Measurements from ENCODE around the gene LMNA.

LMNA gene

GRCh38 chr1:156126630-156127534 is 12.4 kb downstream of the LMNA start:
- Histone ChIP-seq H3K4me3 (ENCODE audit: low read depth in 1 of 5, low read length in 5 of 5) (peak overlapping the region in 4 of 5 donors; percentile 14 to 48 (median 32)), H3K9me3 (ENCODE audit: control insufficient read depth in 5 of 5, low read length in 5 of 5) (no peaks in the 10 kb centered on the region), H3K27ac (ENCODE audit: low read depth, low read length) (peak overlapping the region; percentile 97), H3K4me1 (ENCODE audit: control insufficient read depth in 5 of 5, insufficient read depth in 5 of 5, low read length in 5 of 5) (peaks cover 45 to 88% (median 86%) of the 10 kb centered on the region in 5 donors), H3K9ac (ENCODE audit: low read length in 5 of 5) (peak overlapping the region in 4 of 5 donors; percentile 52 to 90 (median 68)), H3K27me3 (ENCODE audit: control insufficient read depth in 5 of 5, insufficient read depth in 4 of 5, low read length in 5 of 5) (no peaks in the 10 kb centered on the region), H3K36me3 (ENCODE audit: control insufficient read depth in 5 of 5, insufficient read depth in 5 of 5, low read length in 5 of 5) (peaks cover 0 to 51% (median 31%) of the 10 kb centered on the region in 5 donors)

- Histone ChIP-seq H3K27ac (ENCODE audit: low read depth, low read length) (peak overlapping the region; percentile 97), H3K4me3 (ENCODE audit: low read depth in 1 of 5, low read length in 5 of 5) (peak overlapping the region; percentile 23 to 65 (median 53)), H3K4me1 (ENCODE audit: control insufficient read depth in 5 of 5, insufficient read depth in 5 of 5, low read length in 5 of 5) (peaks cover 43 to 74% (median 72%) of the 10 kb centered on the region in 5 donors), H3K27me3 (ENCODE audit: control insufficient read depth in 5 of 5, insufficient read depth in 4 of 5, low read length in 5 of 5) (no peaks in the 10 kb centered on the region), H3K36me3 (ENCODE audit: control insufficient read depth in 5 of 5, insufficient read depth in 5 of 5, low read length in 5 of 5) (peaks cover 0 to 61% (median 37%) of the 10 kb centered on the region in 5 donors), H3K9me3 (ENCODE audit: control insufficient read depth in 5 of 5, low read length in 5 of 5) (no peaks in the 10 kb centered on the region), H3K9ac (ENCODE audit: low read length in 5 of 5) (peak overlapping the region; percentile 30 to 86 (median 53))
These were observed 13.8 kb downstream of the LMNA start for GRCh38 chr1:156128308-156128653.

- Histone ChIP-seq H3K27me3 (ENCODE audit: control insufficient read depth in 5 of 5, insufficient read depth in 4 of 5, low read length in 5 of 5) (no peaks in the 10 kb centered on the region), H3K9me3 (ENCODE audit: control insufficient read depth in 5 of 5, low read length in 5 of 5) (no peaks in the 10 kb centered on the region), H3K4me3 (ENCODE audit: low read depth in 1 of 5, low read length in 5 of 5) (peak overlapping the region; percentile 26 to 65 (median 53)), H3K27ac (ENCODE audit: low read depth, low read length) (peak overlapping the region; percentile 97), H3K9ac (ENCODE audit: low read length in 5 of 5) (peak overlapping the region; percentile 53 to 86 (median 70)), H3K36me3 (ENCODE audit: control insufficient read depth in 5 of 5, insufficient read depth in 5 of 5, low read length in 5 of 5) (peaks cover 0 to 65% (median 42%) of the 10 kb centered on the region in 5 donors), H3K4me1 (ENCODE audit: control insufficient read depth in 5 of 5, insufficient read depth in 5 of 5, low read length in 5 of 5) (peaks cover 42 to 67% (median 66%) of the 10 kb centered on the region in 5 donors)
These were observed 14.4 kb downstream of the LMNA start for GRCh38 chr1:156128654-156129597.

- Histone ChIP-seq H3K9ac (ENCODE audit: low read length in 5 of 5) (peak overlapping the region; percentile 48 to 86 (median 70)), H3K4me1 (ENCODE audit: control insufficient read depth in 5 of 5, insufficient read depth in 5 of 5, low read length in 5 of 5) (peaks cover 35 to 58% (median 56%) of the 10 kb centered on the region in 5 donors)
These were observed 15.4 kb downstream of the LMNA start for GRCh38 chr1:156129687-156130577.

GRCh38 chr1:156130578-156130942 is 16.0 kb downstream of the LMNA start:
- peak overlapping the region; percentile 97 for H3K27ac ChIP-seq (ENCODE audit: low read depth, low read length)
- H3K4me1 ChIP-seq (ENCODE audit: control insufficient read depth in 5 of 5, insufficient read depth in 5 of 5, low read length in 5 of 5) = peaks cover 33 to 51% (median 50%) of the 10 kb centered on the region in 5 donors
- no peaks in the 10 kb centered on the region for H3K27me3 ChIP-seq (ENCODE audit: control insufficient read depth in 5 of 5, insufficient read depth in 4 of 5, low read length in 5 of 5)
- H3K9me3 ChIP-seq (ENCODE audit: control insufficient read depth in 5 of 5, low read length in 5 of 5) = no peaks in the 10 kb centered on the region
- H3K36me3 ChIP-seq (ENCODE audit: control insufficient read depth in 5 of 5, insufficient read depth in 5 of 5, low read length in 5 of 5) = peaks cover 2 to 80% (median 59%) of the 10 kb centered on the region in 5 donors
- peak overlapping the region in 3 of 5 donors; percentile 22 to 86 (median 46) for H3K9ac ChIP-seq (ENCODE audit: low read length in 5 of 5)
- no peak overlapping the region for H3K4me3 ChIP-seq (ENCODE audit: low read depth in 1 of 5, low read length in 5 of 5)

More at GRCh38 chr1:156129687-156130577, 15.4 kb downstream of the LMNA start:
- no peaks in the 10 kb centered on the region for H3K9me3 ChIP-seq (ENCODE audit: control insufficient read depth in 5 of 5, low read length in 5 of 5)
- peak overlapping the region; percentile 97 for H3K27ac ChIP-seq (ENCODE audit: low read depth, low read length)
- peak overlapping the region in 4 of 5 donors; percentile 26 to 65 (median 34) for H3K4me3 ChIP-seq (ENCODE audit: low read depth in 1 of 5, low read length in 5 of 5)
- peaks cover 0 to 74% (median 52%) of the 10 kb centered on the region in 5 donors for H3K36me3 ChIP-seq (ENCODE audit: control insufficient read depth in 5 of 5, insufficient read depth in 5 of 5, low read length in 5 of 5)
- H3K27me3 ChIP-seq (ENCODE audit: control insufficient read depth in 5 of 5, insufficient read depth in 4 of 5, low read length in 5 of 5) = no peaks in the 10 kb centered on the region

GRCh38 chr1:156134716-156135435 is 20.4 kb downstream of the LMNA start:
- Histone ChIP-seq H3K36me3 (ENCODE audit: control insufficient read depth in 5 of 5, insufficient read depth in 5 of 5, low read length in 5 of 5) (peaks cover 3 to 97% (median 88%) of the 10 kb centered on the region in 5 donors), H3K27ac (ENCODE audit: low read depth, low read length) (no peak overlapping the region), H3K27me3 (ENCODE audit: control insufficient read depth in 5 of 5, insufficient read depth in 4 of 5, low read length in 5 of 5) (no peaks in the 10 kb centered on the region), H3K4me3 (ENCODE audit: low read depth in 1 of 5, low read length in 5 of 5) (no peak overlapping the region), H3K4me1 (ENCODE audit: control insufficient read depth in 5 of 5, insufficient read depth in 5 of 5, low read length in 5 of 5) (peaks cover 6 to 14% (median 10%) of the 10 kb centered on the region in 5 donors), H3K9ac (ENCODE audit: low read length in 5 of 5) (no peak overlapping the region), H3K9me3 (ENCODE audit: control insufficient read depth in 5 of 5, low read length in 5 of 5) (no peaks in the 10 kb centered on the region)

- Histone ChIP-seq H3K9me3 (ENCODE audit: control insufficient read depth in 5 of 5, low read length in 5 of 5) (no peaks in the 10 kb centered on the region), H3K4me1 (ENCODE audit: control insufficient read depth in 5 of 5, insufficient read depth in 5 of 5, low read length in 5 of 5) (peaks cover 6 to 16% (median 13%) of the 10 kb centered on the region in 5 donors), H3K27me3 (ENCODE audit: control insufficient read depth in 5 of 5, insufficient read depth in 4 of 5, low read length in 5 of 5) (no peaks in the 10 kb centered on the region), H3K27ac (ENCODE audit: low read depth, low read length) (no peak overlapping the region), H3K36me3 (ENCODE audit: control insufficient read depth in 5 of 5, insufficient read depth in 5 of 5, low read length in 5 of 5) (peaks cover 3 to 96% (median 88%) of the 10 kb centered on the region in 5 donors), H3K9ac (ENCODE audit: low read length in 5 of 5) (no peak overlapping the region), H3K4me3 (ENCODE audit: low read depth in 1 of 5, low read length in 5 of 5) (no peak overlapping the region)
These were observed 21.7 kb downstream of the LMNA start for GRCh38 chr1:156135930-156136871.

GRCh38 chr1:156136970-156137483 is 22.5 kb downstream of the LMNA start:
- no peaks in the 10 kb centered on the region for H3K9me3 ChIP-seq (ENCODE audit: control insufficient read depth in 5 of 5, low read length in 5 of 5)
- H3K9ac ChIP-seq (ENCODE audit: low read length in 5 of 5) = no peak overlapping the region
- H3K4me3 ChIP-seq (ENCODE audit: low read depth in 1 of 5, low read length in 5 of 5) = no peak overlapping the region
- no peak overlapping the region for H3K27ac ChIP-seq (ENCODE audit: low read depth, low read length)
- peaks cover 6 to 19% (median 13%) of the 10 kb centered on the region in 5 donors for H3K4me1 ChIP-seq (ENCODE audit: control insufficient read depth in 5 of 5, insufficient read depth in 5 of 5, low read length in 5 of 5)
- H3K27me3 ChIP-seq (ENCODE audit: control insufficient read depth in 5 of 5, insufficient read depth in 4 of 5, low read length in 5 of 5) = no peaks in the 10 kb centered on the region
- peaks cover 3 to 88% (median 81%) of the 10 kb centered on the region in 5 donors for H3K36me3 ChIP-seq (ENCODE audit: control insufficient read depth in 5 of 5, insufficient read depth in 5 of 5, low read length in 5 of 5)

Data from subcutaneous abdominal adipose tissue (tissue), 5 donors.